ENCODE data around the gene POU3F1. TPM values are rescaled to one million over a fixed set of nuclear protein-coding genes. Genes with fewer than 3 reads are reported as not detected.

The POU3F1 gene
- total RNA-seq, 1 donor from 2014 or later, result not detected

- Histone ChIP-seq H3K27ac (peak overlapping the region; percentile 88), H3K36me3 (peaks cover 6% of the 10 kb centered on the region), H3K27me3 (ENCODE audit: low read depth) (no peaks in the 10 kb centered on the region), H3K4me3 (no peak overlapping the region), H3K9me3 (no peaks in the 10 kb centered on the region), H3K4me1 (peaks cover 74% of the 10 kb centered on the region)
- no peak for DNase-seq
- intact Hi-C loops (cut with DNase I), result no loop called here
- ATAC-seq, result no peak
- no peak for TF ChIP-seq CTCF (IDR thresholded peaks at IDR 0.05)
Measured at GRCh38 chr1:37998089-37998808, 48.3 kb downstream of the POU3F1 start.

DNA sequence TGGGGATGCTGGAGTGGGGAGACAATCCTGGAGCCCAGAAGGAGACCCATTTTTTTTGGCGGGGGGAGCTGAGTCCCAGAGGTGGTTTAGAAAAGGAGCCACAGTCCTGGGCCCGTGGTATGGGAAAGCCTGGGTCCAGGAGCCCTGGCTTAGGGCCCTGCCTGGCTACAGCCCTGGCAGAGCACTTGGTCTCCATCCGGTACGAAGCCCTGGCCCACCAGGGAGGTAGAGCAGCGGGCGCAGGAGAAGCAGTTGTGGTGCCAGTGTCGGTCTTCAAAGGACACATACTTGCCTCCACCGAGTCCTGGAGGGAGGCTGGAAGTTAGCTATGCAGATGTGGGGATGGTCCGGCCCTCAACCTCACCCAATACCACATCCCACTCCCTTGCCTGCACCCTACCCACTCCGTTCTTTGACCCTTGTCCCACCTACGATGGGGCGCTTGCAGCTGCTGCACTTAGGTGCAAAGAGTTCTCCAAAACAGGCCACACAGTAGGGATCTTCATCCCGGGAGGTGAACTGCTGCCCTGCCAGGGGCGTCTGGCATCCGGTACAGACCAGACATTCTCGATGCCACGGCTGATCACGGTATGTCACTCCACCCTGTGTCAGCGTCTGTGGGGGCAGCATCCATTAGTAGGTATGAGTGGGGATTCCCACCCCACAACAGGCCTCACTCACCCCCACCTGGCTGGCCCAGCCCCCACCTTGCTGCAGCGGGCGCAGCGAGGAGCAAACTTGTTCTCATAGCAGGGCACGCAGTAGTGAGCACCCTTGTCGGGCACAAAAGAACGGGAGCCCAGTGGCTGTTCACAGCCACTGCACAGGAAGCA, 49.1 kb downstream of the POU3F1 start:
- TF ChIP-seq CTCF (IDR thresholded peaks at IDR 0.05), result no peak
- intact Hi-C loops (cut with DNase I), result no loop called here
- DNase-seq (no peak), ATAC-seq (no peak)
- Histone ChIP-seq H3K27me3 (ENCODE audit: low read depth) (no peaks in the 10 kb centered on the region), H3K4me3 (no peak overlapping the region), H3K36me3 (peaks cover 6% of the 10 kb centered on the region), H3K4me1 (peaks cover 72% of the 10 kb centered on the region), H3K27ac (peak overlapping the region; percentile 80), H3K9me3 (no peaks in the 10 kb centered on the region)

DNA sequence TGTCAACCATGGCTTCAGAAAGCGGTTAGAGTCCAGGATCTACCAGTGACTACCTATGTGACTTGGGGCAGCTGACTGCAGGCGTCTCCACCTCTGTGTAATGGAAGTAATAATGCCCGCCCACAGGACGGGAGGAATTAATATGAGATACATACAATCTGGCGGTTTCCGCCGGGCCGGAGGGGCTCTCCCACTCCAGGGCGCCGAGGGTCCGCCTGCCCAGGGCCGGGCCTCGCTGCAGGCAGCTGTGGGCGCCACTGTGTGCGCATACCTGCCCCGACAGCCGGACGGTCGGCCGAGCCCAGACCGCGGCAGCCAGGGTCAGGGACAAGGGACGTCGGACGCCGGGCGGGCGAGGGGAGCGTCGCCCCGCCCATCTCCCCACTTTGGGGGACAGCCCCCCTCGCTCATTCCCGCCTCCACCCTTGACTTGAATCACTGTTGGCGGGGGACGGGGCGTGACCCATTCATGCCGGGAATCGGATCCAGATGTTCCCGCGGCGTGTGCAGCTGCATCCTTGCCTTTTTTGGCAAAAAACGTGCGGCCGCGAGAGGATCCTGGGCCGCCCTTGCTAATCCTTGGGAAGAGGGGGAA, 50.7 kb downstream of the POU3F1 start:
- Histone ChIP-seq H3K4me1 (peaks cover 60% of the 10 kb centered on the region), H3K27ac (peak overlapping the region; percentile 86), H3K4me3 (peak overlapping the region; percentile 59), H3K9me3 (no peaks in the 10 kb centered on the region), H3K36me3 (peaks cover 6% of the 10 kb centered on the region), H3K27me3 (ENCODE audit: low read depth) (no peaks in the 10 kb centered on the region)
- no peak for TF ChIP-seq CTCF (IDR thresholded peaks at IDR 0.05)
- intact Hi-C loops (cut with DNase I), result no loop called here
- DNase-seq (peak; percentile 82), ATAC-seq (peak; percentile 80 to 82)

DNA sequence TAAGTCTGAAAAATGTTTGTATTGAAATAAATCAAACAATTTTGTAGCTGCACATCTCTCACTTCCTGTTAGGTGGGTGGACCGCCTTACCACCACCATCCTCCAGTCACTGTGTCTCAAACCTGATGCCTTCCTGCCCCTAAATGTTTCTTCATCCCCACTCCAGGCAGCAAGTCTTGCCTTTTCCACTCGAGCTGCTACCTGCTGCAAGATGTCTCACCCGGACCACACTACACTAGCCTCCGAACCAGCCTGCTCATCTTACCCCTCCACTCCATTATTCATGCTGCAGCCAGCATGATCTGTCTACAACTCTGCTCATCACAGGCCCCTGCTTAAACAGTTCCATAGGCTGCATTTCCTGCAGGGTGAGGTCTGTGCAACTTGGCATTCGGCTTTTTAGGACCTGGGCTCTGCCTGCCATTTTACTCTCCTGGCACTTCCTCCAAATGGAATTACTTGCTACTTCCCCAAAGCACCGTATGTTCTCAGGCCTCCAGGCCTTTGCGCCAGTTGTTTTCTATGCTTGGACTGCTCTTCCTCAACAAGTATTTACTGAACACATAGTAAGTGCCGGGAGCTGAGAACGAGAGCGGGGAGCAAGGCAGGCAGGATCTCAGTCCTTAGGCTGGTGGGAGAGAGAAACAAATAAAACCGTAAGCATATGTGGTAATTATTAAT, 51.6 kb downstream of the POU3F1 start:
- no peak for DNase-seq
- no peaks in the 10 kb centered on the region for H3K27me3 ChIP-seq (ENCODE audit: low read depth)
- H3K4me1 ChIP-seq, result peaks cover 52% of the 10 kb centered on the region
- H3K36me3 ChIP-seq, result peaks cover 6% of the 10 kb centered on the region
- intact Hi-C loops (cut with DNase I), result no loop called here
- peak in 1 of 2 donors; percentile 2 for ATAC-seq
- no peaks in the 10 kb centered on the region for H3K9me3 ChIP-seq
- TF ChIP-seq CTCF (IDR thresholded peaks at IDR 0.05), result no peak
- peak overlapping the region; percentile 86 for H3K27ac ChIP-seq
- H3K4me3 ChIP-seq, result peak overlapping the region; percentile 59

Small RNAs within 50 kb of the gene (microRNA-seq; reads per million reads assigned to microRNA genes)
- gene MIR3659 (ENCODE audit: borderline number of aligned reads), result not detected

Other genes with a start within 250 kb of the POU3F1 start
- gene C1orf122, start 239.0 kb downstream of the POU3F1 start, total RNA-seq, result 22.8 TPM
- 11.2 TPM for gene YRDC, start 238.6 kb downstream of the POU3F1 start, total RNA-seq
- gene MTF1, start 187.2 kb downstream of the POU3F1 start, total RNA-seq, result 30.3 TPM
- 42.5 TPM for gene INPP5B, start 99.7 kb downstream of the POU3F1 start, total RNA-seq
- gene SF3A3, start 56.8 kb downstream of the POU3F1 start, total RNA-seq, result 41.8 TPM
- gene FHL3, start 41.3 kb downstream of the POU3F1 start, total RNA-seq, result 16.9 TPM
- 22.8 TPM for gene UTP11, start 34.1 kb downstream of the POU3F1 start, total RNA-seq

Measured in lower lobe of right lung (tissue), 2 donors.